ENCODE results near the gene SDS. TPM values are rescaled to one million over a fixed set of nuclear protein-coding genes. Genes with fewer than 3 reads are reported as not detected.

Gene SDS
- total RNA-seq, 1 experiment from 2014 or later: not detected

- no peak for DNase-seq (ENCODE audit: low read depth)
These were observed 54.7 kb downstream of the SDS start for GRCh38 chr12:113348849-113349536.

GRCh38 chr12:113347892-113348291 is 55.8 kb downstream of the SDS start:
- DNase-seq (ENCODE audit: low read depth): no peak

- no peak for DNase-seq (ENCODE audit: low read depth)
These were observed 56.6 kb downstream of the SDS start for GRCh38 chr12:113347107-113347506.

GRCh38 chr12:113346353-113346752 is 57.3 kb downstream of the SDS start:
- no peak for DNase-seq (ENCODE audit: low read depth)

GRCh38 chr12:113345318-113345717 is 58.4 kb downstream of the SDS start:
- DNase-seq (ENCODE audit: low read depth): no peak

Other genes with a start within 250 kb of the SDS start
- 17.2 and 20.7 TPM in 2 replicates for gene DDX54, start 218.4 kb downstream of the SDS start, total RNA-seq (2014; rRNA removed; shearing (Covaris generic))
- gene RITA1, start 218.2 kb downstream of the SDS start, total RNA-seq (2014; rRNA removed; shearing (Covaris generic)): 39.5 and 43.0 TPM in 2 replicates
- 30.4 and 38.6 TPM in 2 replicates for gene TPCN1, start 182.4 kb downstream of the SDS start, total RNA-seq (2014; rRNA removed; shearing (Covaris generic))
- gene SLC8B1, start 68.8 kb downstream of the SDS start, total RNA-seq (2014; rRNA removed; shearing (Covaris generic)): 5.2 and 11.9 TPM in 2 replicates
- 14.6 and 17.1 TPM in 2 replicates for gene PLBD2, start 45.3 kb downstream of the SDS start, total RNA-seq (2014; rRNA removed; shearing (Covaris generic))
- gene SDSL, start 18.5 kb upstream of the SDS start, total RNA-seq (2014; rRNA removed; shearing (Covaris generic)): 5.5 and 5.6 TPM in 2 replicates
- gene LHX5, start 68.0 kb upstream of the SDS start, total RNA-seq (2014; rRNA removed; shearing (Covaris generic)): 0.12 TPM in 1 of 2 replicates, not detected in the other